ENCODE data around the gene ZNF546.
"Not testable (repeated sequence)": the region's sequence is repeated elsewhere in the genome, so short reads cannot be mapped to it uniquely, and the experiment has no call there.

ZNF546 gene

GRCh38 chr19:39996811-39997637, at the start of gene ZNF546:
Gene ZNF546, plus strand, starts transcription at chr19:39997060. Its CDS starts 1,267 bp downstream, at chr19:39998327.
- DNase-seq, result peak; percentile 71

GRCh38 chr19:39949026-39949747, 47.7 kb upstream of the ZNF546 start:
- no peak for DNase-seq

- no peak for DNase-seq
Measured at GRCh38 chr19:39951065-39951650, 45.7 kb upstream of the ZNF546 start.

DNA sequence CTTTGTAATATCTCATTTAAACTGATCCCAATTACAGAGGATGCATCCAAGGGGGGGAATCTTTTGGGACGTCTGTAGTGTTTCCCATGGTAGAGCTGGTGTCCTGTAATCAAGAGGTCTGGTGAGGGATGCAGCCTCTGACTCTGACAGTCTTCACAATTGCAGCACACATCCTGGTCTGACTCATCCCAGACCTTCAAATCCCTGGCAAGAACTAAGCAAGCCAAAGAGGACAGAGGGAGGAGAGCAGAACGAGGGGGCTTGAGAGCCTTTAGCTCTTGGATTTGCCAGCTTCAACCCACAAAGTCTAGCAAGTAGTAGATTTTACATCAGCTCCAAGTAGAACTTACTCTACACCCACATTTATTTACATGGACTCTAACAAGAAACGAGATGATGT, 45.2 kb upstream of the ZNF546 start:
- no peak for DNase-seq

DNA sequence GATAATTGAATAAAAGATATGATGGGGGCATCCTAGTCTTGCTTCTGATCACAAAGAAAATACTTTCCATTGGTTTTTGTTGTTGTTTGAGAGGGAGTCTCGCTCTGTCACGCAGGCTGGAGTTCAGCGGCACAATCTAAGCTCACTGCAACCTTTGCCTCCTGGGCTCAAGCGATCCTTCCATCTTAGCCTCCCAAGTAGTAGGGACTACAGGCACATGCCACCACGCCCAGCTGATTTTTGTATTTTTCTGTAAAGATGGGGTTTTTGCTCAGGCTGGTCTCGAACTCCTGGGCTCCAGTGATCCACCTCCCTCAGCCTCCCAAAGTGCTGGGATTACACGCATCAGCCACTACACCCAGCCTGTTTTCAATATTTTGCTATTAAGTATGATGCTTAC, 42.9 kb upstream of the ZNF546 start:
- DNase-seq, result no peak

DNA sequence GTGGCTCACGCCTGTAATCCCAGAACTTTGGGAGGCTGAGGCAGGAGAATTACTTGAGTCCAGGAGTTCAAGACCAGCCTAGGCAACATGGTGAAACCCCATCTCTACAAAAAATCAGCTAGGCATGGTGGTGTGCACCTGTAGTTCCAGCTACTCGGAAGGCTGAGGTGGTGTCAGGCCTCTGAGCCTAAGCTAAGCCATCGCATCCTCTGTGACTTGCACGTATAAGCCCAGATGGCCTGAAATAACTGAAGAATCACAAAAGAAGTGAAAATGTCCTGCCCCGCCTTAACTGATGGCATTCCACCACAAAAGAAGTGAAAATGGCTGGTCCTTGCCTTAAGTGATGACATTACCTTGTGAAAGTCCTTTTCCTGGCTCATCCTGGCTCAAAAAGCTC, 39.0 kb upstream of the ZNF546 start:
- not testable (repeated sequence) for DNase-seq

- DNase-seq, result not testable (repeated sequence)
Measured at GRCh38 chr19:39958942-39959341, 37.9 kb upstream of the ZNF546 start.

DNA sequence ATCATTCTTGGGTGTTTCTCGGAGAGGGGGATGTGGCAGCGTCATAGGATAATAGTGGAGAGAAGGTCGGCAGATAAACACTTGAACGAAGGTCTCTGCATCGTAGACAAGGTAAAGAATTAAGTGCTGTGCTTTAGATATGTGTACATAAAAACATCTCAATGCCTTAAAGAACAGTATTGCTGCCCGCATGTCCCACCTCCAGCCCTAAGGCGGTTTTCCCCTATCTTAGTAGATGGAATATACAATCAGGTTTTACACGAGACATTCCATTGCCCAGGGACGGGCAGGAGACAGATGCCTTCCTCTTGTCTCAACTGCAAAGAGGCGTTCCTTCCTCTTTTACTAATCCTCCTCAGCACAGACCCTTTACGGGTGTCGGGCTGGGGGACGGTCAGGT, 37.5 kb upstream of the ZNF546 start:
- DNase-seq, result not testable (repeated sequence)

DNA sequence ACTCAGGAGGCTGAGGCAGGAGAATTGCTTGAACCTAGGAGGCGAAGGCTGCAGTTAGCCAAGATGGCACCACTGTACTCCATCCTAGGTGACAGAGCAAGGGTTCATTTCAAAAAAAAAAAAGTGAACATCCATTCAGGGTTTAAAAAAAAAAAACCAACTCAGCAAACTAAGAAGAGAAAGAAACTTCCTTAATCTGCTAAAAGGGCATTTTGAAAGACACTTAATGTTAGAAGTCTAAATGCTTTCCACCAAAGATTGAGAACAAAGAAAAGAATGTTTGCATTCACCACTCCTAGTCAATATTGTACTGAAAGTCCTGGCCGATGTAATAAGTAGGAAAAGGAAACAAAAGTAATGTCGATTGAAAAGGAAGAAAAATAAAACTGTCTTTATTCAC, 33.0 kb upstream of the ZNF546 start:
- DNase-seq, result no peak

GRCh38 chr19:39966617-39967016, 30.2 kb upstream of the ZNF546 start:
- DNase-seq, result no peak

DNA sequence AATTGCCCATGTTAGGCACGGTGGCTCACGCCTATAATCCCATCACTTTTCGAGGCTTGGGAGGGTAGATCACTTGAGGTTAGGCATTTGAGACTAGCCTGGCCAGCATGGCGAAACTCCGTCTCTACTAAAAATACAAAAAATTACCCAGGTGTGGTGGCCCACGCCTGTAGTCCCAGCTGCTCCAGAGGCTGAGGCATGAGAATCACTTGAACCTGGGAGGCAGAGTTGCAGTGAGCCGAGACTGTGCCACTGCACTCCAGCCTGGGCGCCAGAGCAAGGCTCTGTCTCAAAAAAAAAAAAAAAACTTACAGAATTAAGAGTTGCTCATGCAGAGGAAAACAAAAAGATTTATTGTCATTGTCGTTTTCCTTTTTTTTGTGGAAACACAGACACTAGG, 29.3 kb upstream of the ZNF546 start:
- no peak for DNase-seq

DNA sequence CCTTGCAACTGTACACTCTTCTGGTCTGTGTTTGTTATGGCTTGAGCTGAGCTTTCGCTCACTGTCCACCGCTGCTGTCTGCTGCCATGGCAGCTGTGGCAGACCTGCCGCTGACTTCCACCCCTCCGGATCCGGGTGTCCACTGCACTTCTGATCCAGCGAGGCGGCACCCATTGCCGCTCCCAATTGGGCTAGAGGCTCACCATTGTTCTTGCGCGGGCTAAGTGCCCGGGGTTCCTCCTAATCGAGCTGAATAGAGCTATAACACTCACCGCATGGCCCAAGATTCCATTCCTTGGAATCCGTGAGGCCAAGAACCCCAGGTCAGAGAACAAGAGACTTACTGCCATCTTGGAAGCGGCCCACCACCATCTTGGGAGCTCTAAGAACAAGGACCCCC, 28.1 kb upstream of the ZNF546 start:
- DNase-seq, result no peak

DNA sequence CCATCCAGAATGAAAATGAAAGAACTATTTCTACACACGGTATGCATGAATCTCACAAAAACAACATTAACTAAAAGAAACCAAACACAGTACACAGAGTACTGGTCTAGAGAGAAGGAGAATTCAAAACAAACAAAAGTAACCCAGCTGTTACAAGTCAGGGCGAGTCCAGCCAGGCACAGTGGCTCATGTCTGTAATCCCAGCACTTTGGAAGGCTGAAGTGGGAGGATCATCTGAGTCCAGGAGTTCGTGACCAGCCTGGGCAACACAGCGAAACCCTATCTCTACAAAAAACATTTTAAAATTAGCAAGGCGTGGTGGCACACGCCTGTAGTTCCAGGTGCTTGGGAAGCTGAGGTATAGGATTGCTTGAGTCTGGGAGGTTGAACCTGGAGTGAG, 27.6 kb upstream of the ZNF546 start:
- DNase-seq, result no peak

DNA sequence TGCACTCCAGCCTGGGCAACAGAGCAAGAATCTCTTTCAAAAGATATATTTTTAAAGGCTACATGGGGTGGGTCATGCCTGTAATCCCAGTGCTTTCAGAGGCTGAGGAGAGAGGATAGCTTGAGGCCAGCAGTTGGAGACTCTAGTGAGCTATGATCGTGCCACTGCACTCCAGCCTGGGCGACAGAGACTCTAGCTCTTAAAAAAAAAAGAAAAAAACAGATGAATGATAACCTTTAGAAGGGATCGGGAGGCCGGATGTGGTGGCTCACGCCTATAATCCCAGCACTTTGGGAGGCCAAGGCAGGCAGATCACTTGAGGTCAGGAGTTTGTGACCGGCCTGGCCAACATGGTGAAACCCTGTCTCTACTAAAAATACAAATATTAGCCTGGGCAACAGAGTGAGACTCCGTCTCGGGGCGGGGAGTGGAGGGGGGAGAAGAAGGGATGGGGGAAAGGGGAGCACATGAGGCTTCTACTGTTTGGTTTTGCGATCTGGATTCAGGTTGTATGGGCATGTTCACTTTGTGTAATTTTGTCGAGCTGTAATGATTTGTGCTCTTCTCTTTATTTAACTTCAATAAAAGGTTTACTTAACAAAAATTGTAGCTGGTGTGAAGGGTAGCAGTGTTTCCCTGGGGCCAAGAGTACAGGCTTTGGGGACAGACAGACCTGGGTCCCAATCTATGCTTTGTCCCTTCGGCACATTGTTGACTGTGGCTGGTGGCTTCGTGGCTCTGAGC, 27.0 kb upstream of the ZNF546 start:
- no peak for DNase-seq

GRCh38 chr19:39970425-39970674, 26.5 kb upstream of the ZNF546 start:
- peak; percentile 75 for DNase-seq

DNA sequence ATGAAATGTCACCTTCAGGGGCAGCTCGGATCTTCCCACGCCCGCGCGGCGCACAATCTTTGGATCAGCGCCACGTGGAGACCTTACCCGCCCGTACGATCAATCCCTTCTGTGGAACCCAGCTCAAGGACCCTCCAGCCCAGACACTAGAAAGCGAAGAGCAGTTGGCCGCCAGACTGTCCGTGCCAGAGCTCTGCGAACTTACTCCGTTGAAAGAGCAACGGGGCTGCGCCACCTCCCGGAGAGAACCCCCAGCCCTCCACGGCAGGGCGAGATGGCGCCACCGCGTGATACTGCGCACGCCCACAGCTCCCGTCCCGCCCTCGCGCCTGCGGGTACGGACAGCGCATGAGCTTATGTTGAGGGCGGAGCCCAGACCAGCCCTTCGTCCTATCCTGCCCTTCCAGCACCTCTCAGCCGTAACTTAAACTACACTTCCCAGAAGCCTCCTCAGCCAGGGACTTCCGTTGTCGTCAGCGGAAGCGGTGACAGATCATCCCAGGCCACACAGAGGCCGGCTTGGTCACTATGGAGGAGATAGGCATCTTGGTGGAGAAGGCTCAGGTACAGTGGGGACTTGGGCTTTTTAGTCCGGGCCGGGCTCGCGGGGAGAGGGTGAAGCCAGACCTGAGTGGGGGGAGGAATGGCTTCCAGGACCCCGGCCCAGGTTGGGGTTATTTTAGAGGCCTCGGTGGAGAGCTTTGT, 26.0 kb upstream of the ZNF546 start, which contains the start of gene PSMC4:
Gene PSMC4, plus strand, starts transcription at position 491 of the 705 bp plus-strand sequence. Its CDS starts 38 bp downstream, at position 529.
- peak; percentile 99 for DNase-seq

DNA sequence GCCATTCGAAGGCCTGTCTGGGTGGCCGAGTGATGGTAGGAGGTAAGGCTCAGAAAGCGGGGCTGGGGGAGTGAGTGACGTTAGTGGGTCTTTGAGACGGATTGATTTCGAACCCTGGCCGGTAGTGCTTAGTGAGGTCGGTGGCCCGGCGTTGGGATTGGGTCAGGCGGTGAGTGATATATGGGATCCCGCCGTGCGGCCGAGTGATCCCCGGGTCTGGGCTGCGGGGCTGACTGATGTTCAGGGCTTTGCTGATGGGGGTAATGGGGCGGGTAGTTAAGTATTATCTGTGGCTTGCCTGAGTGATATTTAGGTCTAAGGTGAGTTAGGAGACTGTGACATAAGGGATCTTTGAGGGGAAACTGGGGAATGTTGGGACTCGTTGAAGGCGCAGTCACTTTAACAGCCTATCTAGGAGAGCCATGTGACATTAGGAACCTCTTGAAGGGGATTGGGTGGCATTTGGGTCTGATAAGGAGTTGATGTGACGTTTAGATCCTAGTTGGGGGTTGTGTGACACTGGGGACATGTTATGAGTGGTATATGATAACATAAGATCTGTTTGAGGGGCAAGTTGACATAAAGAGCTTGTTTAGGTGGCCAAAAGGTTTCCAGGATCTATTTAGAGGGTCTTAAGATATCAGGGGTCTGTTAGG, 25.4 kb upstream of the ZNF546 start:
- no peak for DNase-seq

- DNase-seq, result no peak
Measured at GRCh38 chr19:39974377-39975155, 22.3 kb upstream of the ZNF546 start.

- no peak for DNase-seq
Measured at GRCh38 chr19:39982883-39983282, 14.0 kb upstream of the ZNF546 start.

GRCh38 chr19:39983695-39984300, 13.1 kb upstream of the ZNF546 start:
- no peak for DNase-seq

GRCh38 chr19:39986643-39987042, 10.2 kb upstream of the ZNF546 start:
- no peak for DNase-seq

All from NCI-H510A treated with DMSO at 0.1 percent for 48 hours (cell line).